NCI-H2227 (cell line): ENCODE results near the gene XAF1.
"Not testable (repeated sequence)": the region's sequence is repeated elsewhere in the genome, so short reads cannot be mapped to it uniquely, and the experiment has no call there.

ENCODE experiments used
- DNase-seq: peaks from one replicate; lab custom pipeline; 2025; ENCODE audit not compliant: unreplicated experiment; lab: John Stamatoyannopoulos, UW

Gene XAF1, protein sequence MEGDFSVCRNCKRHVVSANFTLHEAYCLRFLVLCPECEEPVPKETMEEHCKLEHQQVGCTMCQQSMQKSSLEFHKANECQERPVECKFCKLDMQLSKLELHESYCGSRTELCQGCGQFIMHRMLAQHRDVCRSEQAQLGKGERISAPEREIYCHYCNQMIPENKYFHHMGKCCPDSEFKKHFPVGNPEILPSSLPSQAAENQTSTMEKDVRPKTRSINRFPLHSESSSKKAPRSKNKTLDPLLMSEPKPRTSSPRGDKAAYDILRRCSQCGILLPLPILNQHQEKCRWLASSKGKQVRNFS

DNA sequence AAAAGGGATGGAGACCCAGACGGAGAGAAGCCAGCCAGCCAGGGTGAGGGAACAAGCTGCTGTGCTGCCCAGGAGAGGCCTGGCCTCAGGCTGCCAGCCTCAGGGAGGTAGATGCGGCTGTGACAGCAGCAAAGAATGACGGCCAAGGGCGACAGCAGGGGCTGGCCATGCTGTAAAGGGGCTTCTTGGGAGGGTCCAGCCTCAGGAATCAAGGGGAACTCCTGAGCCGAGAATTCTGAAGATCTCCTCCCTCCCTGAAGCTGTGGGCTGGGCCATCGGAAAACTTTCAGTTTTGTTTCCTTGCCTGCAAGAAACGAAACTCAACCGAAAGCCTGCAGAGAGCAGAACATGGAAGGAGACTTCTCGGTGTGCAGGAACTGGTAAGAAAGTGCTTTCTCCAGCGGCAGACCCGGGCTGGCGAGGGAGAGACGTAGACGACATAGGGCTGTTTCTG lies at the start of gene XAF1:
Gene XAF1 (plus strand): TSS at position 316 of the 454 bp plus-strand sequence. CDS start 33 bp downstream, at position 349.
- DNase-seq: no peak

DNA sequence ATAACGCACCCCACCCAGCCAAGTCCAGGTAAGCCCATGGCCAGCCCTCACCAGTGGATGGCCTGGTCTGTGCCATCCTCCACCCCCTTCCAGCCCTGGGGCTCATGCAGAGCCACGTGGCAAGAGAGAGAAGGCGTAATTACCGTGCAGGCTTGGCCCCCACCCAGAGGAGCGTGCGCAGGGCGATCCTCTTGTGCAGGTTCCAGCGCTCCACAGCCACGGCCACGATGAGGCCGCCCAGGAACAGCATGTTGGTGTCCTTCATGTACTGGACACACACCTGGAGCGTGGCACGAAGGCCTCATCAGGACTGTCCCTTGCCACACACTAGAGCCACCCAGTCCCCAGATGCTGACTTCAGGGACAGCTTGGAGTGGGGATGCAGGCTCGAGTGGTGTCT lies 49.3 kb upstream of the XAF1 start:
- DNase-seq: no peak

DNA sequence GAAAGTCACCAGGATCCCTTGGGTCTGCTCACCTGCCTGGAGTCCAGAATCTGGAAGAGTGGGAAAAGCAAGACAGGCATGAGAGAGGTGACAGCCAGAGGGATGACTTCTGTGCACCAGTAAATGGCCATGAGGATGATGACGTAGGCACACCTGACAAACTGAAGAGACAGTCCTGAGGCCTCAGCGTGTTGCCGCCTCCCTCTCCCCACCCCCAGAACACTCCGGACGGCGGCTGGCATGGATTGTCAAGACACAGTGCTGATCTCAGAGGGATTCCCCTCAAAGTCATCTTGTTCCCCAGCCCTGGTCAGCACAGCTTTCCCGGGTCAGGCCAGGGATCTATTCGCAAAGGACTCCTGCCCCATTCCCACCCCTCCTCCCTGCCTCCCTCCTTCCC lies 48.9 kb upstream of the XAF1 start:
- DNase-seq: no peak

DNA sequence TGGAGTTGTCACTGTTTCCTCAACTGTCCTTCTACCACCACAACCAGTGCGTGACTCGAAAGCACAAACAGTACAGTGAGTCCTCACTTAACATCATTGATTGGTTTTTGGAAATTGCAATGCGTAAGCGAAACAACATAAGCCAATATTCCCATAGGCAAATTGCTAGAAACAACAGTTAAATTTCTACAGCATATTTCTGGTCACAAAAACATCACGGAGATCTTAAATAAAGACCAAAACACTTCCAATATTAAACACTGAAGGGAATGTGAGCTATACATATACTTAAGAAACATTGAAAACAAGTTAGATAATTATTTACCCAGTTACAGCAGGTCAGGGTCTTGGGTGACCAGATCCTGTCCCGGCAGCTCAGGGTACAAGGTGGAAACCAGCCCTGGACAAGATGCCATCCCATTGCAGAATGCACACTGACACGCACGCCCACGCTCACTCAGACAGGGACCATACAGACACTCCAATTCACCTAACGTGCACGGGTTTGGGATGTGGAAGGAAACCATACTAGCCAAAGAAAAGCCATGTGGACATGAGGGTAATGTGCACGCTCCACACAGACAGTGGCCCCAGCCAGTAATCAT lies 47.4 kb upstream of the XAF1 start:
- DNase-seq: no peak

DNA sequence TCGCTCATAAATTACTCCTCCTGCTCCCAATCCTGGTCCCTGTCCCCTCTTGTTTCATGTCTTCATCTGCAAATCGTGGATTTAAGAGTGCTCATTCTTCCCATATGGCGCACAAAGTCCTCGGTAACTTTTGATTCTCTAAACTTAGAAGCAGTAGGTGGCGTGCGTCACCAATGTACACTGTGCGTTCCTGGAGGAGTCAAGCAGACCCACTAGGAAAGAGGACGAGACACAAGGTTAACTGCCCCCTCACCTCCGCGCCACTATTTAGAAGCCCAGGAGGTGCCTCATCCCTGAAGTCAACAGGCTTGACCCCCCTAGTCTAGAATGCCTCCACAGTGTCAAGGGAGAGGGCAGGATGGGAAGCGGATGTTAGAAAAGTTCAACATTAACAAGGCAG lies 45.5 kb upstream of the XAF1 start:
- DNase-seq: no peak

DNA sequence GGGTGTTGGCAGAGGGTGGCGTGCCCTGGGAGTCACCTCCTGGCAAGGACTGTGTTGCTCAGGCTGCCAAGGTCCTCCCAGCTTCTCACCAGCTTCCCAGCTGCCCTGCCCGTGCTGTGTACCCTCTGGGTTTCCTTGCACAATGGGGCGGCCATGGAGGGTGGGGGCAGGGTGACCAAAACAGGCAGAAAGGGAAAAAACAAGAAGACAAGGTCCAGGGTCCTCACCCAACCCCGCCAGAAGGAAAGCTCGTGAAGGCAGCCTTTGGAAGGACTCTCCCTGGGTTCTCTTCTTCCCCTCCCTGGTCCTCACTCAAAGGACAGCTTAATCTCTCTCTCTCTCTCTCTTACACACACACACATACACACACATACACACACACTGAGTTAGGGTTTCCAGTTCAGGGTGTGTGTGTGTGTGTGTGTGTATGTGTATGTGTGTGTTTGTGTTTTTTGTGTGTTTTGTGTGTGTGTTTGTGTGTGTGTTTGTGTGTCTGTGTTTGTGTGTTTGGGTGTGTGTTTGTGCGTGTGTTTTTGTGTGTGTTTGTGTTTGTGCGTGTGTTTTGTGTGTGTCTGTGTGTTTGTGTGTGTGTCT lies 44.7 kb upstream of the XAF1 start:
- no peak for DNase-seq

DNA sequence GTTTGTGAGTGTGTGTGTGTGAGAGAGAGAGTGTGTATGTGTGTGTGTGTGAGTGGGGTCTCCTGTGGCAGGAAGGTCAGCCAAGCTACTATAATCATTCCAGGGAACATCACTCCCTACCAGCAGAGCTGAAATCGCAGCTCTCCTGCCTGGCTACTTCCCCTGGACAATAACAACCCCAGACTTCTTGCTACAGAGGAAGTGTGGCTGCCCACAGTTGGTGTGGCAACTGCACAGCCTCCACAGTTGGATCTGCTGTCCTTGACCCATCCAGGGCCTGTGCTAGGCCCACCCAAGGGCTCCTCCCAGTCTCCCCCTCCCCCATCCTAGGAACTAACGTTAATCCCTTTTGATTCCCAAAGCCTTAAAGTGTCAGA lies 44.2 kb upstream of the XAF1 start:
- no peak for DNase-seq

DNA sequence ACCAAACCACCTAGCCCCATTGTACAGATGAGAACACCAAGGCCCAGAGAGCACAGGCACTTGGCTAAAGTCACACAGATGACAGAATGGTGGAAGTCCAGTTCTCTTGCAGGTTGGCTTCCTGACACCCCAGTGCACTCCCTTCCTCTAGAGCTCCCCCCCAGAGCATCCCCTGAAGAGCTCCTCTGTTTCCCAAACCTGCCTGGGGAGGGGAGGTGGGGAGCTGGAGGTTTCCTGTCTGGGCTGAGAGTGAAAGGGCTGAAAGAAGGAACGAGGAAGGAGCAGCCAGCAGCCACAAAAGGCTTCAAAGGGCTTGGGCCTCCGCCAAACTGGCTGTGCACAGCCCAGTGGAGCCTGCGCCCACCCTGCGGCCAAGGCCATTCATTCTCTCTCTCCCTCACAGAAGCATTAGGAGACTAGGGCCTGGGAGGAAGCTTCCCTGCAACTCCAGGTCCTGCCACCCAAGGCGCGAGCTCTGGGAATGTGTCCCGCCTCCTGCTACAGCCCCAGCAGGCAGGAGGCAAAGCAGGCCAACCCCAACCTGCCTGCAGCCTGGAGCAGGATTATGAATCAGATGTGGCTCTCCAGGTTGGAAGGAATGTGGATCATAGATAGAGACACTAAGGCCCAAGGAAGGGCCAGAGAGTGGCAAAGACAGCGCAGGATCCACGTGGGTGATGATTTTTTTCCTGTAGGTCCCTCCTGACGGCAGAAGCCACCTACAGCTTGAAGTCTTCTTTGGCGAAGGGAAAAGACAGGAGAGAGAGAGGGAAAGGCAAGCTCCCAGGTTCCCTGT lies 43.6 kb upstream of the XAF1 start:
- no peak for DNase-seq

DNA sequence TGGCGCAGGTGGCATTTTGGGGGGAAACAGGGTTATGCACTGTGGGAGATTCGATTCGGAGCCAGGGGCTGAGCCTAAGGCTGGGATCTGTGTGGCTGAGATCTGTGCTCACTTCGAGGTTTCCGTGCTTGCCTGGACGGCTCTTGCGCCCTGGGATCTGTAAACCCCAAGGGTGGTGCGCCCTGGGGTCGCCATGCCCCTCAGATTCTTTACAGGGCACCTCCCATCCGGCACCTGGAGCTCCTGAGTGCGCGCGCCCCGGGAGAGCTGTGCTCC lies 43.1 kb upstream of the XAF1 start:
- DNase-seq: no peak

DNA sequence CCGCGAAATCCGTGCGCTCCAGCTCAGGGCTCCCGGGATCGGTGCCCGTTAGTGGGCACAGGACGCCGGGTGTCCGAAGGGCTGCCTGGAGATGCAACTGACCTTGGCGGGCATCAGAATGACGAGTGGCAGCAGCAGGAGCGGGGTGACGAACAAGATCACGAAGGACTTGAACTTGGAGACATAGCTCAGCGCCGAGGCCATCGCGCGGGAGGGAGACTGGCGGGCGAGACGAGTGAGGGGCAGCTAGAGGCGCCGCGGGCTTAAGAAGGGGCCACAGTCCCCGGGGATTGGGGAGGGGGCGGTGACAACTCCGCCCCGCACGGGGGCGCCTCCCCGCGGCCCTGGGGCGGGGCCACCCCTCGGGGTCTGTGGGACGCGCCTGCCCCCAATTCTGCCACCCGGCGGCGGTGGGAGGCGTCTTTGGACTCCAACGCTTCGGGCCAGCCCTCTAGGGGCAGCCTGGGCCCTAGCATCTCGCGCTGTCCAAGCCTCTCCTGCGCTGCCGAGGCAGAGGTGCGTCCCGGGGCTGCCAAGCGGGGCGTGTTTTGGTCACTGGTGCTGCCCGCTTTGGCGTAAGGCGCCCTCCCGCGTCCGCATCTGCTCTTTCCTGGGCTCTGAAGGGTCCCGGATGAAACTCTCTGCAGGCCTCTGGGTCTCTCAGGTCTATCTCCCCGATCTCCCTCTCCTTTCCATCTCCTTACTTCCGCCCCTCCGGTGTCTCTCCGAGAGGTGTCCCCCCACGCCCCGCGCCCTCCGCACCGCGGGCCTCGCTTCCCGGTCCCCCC lies 42.5 kb upstream of the XAF1 start, which contains the start of gene SLC13A5:
Gene SLC13A5 (minus strand): TSS at position 240 of the 788 bp plus-strand sequence. CDS start 36 bp downstream, at position 204.
- DNase-seq: peak; percentile 33

DNA sequence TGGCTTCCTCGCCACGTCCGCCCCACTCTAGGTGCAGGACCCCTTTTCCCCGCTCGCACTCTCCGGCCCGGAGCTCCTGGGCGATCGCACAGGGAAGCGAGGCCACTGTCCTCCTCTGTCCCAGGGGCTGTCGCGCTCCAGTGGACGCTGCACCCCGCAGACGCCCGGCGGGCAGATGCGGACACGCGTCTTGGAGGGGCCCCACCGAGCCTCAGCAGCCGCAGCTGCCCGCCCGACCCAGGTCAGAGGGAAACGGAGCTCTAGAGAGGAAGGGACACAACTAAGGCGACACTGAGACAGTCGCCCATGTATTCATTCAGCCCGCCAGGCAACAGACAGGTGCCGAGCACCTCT lies 42.0 kb upstream of the XAF1 start:
- DNase-seq: no peak

DNA sequence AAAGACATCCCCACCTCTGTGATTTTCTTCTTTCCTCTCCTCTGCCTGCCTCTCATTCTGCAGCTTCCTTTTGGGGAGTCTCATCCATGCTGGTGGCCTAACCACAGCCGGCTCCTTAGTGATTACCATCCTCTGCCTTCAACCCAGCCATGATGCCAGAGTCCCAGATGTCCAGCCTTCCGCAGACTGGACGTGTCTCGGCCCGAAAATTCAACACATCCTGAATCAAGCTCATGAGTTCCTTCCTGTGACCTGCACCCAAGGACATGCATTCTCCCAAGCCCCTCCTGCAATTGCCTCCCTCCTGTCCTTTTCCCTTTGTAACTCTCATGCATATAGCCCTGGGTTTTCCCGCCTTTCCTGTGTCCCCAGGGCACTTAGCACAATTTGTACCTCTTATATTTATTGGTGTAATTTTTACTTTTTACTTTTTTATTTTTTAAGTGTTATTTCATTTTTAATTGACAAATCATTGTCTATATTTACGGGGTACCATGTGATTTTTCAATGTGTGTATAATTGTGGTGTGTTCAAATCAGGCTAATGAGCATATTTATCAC lies 41.5 kb upstream of the XAF1 start:
- DNase-seq: no peak

DNA sequence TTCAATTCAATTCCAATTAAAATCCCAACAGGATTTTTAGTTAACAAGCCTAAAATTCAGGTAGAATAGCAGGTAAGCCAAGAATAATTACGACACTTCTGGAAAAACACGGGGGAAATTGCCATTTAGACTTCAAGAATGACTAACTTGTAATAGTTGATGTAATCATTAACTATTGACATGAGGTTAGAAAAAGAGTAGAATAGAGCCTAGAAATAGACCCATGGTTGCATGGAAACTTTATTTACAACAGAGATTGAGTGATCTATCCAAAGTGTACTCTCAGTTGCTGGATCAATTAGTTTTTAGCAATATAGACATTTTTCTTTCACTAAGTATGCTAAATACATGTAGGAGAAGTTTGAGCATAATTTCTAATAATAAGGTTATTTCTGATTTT lies 39.1 kb upstream of the XAF1 start:
- no peak for DNase-seq

DNA sequence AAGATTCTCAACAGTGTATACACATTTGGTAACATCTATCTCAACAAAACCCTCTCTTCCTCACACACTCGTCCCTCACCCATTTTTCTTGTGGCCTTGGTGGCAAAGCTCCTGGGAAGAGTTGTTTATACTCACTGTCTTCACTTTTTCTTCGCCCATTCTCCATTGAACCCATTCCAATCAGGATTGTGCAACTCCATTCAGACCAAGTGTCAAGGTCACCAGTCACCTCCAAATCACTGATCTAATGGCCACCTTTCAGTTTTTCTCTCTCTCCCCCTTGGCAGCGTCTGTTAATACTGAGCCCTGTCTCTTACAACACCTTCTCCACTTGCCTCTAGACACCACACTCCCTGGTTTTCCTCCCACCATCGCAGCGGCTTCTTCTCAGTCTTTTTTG lies 34.1 kb upstream of the XAF1 start:
- no peak for DNase-seq

DNA sequence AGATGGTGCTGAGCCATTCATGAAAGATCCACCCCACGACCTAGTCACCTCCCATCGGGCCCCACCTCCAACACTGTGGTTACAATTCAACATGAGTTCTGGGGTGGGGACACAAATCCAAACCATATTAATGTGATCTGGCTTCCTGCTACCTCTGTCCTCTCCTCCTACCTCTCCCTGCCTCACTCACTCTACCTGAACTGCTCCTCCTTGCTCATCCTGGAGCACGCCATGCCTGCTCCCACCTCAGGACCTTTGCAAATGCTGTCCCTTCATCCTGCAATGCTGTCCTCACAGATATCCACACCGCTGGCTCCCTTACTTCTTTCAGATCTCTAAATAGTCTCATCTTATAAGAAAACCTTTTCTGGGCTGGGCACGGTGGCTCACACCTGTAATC lies 31.8 kb upstream of the XAF1 start:
- DNase-seq: no peak

DNA sequence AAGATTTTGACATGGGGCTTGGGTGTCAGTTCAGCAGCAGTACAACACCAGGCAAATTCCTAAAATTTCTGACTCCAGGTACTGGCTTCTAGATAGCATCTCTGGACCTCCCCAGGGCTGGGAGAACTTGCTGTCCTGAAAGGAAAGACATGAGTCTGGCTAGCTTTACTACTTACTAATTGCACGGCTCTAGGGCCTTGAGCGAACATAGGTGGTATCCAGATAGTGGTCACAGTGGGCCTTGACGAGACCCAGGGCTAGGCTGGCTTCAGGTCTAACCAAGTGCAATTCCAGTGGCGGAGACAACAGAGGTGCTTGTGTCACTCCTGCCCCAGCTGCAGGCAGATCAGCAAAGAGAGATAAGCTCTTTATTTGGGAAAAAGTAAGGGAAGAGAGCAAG lies 26.3 kb upstream of the XAF1 start:
- DNase-seq: no peak

DNA sequence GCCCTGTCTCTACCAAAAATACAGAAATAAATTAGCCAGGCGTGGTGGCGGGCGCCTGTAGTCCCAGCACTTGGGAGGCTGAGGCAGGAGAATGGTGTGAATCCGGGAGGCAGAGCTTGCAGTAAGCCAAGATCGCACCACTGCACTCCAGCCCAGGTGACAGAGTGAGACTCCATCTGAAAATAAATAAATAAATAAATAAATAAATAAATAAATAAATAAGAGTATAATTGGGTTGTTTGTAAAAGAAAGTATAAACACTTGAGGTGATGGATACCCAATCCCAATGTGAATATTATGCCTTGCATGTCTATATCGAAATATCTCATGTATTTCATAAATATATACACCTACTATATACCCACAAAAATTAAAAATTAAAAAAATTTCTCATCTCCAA lies 9.2 kb upstream of the XAF1 start:
- not testable (repeated sequence) for DNase-seq

DNA sequence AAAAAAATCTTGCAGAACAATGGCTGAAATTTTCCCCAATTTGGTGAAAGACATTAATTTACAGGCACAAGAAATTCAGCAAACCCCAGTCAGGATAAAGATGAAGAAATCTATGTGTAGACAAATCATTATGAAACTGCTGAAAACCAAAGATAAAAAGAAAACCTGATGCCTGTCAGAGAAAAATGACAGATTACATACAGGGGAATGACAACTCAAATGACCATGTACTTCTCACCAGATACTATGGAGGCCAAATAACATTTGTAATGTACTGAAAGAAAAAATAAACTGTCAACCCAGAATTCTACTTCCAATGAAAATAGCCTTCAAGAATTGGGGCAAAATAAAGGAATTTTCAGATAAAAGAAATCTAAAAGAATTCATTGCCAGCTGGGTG lies 7.2 kb upstream of the XAF1 start:
- no peak for DNase-seq

DNA sequence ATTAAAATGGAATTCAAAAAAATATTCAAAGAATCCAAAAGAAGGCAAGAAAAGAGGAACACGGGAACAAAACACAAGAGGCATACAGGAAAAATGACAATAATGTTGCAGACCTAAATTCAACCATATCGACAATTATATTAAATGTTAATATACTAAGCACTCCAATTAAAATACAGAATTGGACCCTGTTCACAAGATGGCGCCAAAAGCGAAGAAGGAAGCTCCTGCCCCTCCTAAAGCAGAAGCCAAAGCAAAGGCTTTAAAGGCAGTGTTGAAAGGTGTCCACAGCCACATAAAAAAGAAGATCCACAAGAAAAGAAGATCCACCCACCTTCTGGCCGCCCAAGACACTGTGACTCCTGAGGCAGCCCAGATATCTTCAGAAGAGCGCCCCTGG lies 6.3 kb upstream of the XAF1 start:
- DNase-seq: no peak

DNA sequence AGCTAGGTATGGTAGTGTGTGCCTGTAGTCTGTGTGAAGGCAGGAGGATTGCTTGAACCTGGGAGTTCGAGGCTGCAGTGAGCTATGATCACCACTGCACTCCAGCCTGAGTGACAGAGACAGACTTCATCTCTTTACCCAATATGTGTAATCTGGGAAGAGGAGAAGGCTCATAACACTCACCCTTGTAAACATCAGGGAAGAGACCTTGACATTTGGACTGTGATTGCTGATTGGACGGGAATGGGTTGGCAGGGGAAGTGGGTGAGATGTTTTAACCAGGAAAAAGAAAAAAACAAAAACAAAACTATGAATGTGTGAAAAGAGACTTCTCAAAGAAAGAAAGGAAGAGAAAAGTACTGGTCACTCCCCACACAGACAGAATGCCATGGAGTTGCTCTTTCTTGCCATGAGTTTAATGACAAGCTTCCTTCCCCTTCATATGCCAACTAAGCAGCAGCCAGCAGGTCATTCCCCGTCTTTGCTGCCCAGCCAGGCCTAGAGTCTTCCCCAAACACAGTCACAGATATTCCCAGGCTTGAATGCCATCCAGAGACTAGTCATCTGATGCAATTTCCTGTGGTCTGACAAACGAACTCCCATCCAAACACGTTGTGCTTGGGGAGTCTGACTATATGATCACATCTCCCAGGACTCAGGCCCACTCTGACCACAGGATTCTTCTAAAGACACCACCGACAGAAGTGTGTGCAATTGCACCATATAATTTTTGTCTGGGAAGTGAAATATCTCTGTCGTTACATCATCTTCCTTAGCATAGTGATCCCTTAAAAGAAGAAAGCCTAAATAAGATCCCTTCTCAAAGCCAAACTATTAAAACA lies 3.6 kb upstream of the XAF1 start:
- no peak for DNase-seq
